D721Med (cell line): ENCODE data around the gene COMMD4.
"Not testable (repeated sequence)": the region's sequence is repeated elsewhere in the genome, so short reads cannot be mapped to it uniquely, and the experiment has no call there.

ENCODE experiments used
- DNase-seq: peaks from one replicate; pipeline ENCODE4 v3.0.0; 2011; ENCODE audit warnings: low spot score; ENCODE audit not compliant: insufficient read length
- FAIRE-seq: peaks from 2 replicates; lab custom pipeline; 2011; peaks lifted over from hg19 to GRCh38; lab: Jason Lieb, UNC
- TF ChIP-seq, protein P1 (sequence below): IDR thresholded peaks from 2 replicates; pipeline ENCODE4 v1.5.1; 2012; ENCODE audit warnings: mild to moderate bottlenecking, control low read depth; ENCODE audit not compliant: insufficient read depth; ENCODE audit errors: missing control alignments

Gene COMMD4

DNA sequence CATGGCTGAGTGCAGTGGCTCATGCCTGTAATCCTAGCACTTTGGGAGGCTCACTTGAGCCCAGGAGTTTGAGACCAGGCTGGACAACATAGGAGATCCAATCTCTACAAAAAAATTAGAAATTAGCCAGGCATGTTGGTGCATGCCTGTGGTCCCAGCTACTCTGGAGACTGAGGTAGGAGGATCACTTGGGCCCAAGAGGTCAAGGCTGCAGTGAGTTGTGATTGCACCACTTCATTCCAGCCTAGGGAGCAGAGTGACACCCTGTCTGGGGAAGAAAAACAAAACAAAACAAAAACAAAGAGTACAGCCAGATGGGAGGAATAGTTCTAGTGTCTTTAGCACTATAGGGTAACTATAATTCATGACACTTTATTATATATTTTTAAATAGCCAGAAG is 26.2 kb upstream of the COMMD4 start:
- TF ChIP-seq, protein P1, sequence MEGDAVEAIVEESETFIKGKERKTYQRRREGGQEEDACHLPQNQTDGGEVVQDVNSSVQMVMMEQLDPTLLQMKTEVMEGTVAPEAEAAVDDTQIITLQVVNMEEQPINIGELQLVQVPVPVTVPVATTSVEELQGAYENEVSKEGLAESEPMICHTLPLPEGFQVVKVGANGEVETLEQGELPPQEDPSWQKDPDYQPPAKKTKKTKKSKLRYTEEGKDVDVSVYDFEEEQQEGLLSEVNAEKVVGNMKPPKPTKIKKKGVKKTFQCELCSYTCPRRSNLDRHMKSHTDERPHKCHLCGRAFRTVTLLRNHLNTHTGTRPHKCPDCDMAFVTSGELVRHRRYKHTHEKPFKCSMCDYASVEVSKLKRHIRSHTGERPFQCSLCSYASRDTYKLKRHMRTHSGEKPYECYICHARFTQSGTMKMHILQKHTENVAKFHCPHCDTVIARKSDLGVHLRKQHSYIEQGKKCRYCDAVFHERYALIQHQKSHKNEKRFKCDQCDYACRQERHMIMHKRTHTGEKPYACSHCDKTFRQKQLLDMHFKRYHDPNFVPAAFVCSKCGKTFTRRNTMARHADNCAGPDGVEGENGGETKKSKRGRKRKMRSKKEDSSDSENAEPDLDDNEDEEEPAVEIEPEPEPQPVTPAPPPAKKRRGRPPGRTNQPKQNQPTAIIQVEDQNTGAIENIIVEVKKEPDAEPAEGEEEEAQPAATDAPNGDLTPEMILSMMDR: no peak
- DNase-seq (no peak), FAIRE-seq (no peak)

DNA sequence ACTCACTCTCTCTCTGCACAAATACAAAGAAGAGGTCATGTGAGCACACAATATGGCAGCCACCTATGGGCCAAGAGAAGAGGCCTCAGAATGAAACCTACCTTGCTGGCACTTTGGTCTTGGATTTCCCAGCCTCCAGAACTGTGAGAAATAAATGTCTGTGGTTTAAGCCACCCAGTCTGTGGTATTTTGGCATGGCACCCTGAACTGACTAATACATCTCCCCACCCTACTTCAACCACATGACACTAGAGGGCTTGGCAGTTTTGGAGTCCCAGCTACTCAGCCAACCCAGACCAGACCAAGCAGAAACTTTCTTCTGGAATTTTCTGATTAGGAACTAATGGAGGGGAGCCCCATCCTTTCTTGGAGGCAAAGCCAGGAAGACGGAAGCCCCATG is 23.3 kb upstream of the COMMD4 start:
- DNase-seq, FAIRE-seq: not testable (repeated sequence)

DNA sequence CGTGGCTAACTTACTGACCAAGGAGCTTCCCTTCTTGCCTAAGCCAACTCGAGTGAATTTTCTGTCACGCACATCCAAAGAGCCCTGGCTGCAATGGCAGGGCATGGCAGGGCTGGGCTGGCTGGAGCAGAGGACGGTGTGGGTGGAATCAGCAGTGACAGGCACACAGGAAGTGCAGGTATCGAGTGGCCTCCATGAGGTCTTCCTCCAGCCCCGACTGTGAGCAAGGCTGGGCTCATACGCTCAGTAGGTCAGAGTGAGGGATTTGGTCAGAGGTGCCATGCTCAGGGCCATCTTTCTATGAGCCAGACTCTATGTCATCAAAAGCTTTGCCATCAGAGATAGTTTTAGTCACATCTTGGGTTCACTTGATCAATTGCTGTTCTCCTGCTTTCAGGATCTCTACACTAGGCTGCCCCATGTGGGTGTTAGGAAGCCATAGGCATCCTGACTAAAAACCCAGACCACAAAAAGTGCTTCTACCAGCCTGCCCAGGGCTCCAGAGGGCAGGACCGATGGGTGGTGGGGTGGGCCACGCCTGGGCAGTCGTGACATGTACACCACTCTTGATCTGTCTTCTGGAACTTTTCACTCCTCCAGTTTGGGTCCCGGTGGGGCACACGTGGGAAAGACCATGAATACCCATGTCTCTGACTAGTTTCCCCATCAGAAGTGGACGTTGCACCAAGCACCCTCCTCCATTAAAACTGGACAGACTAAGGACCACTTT is 22.6 kb upstream of the COMMD4 start:
- no peak for FAIRE-seq
- TF ChIP-seq, protein P1: no peak
- DNase-seq: no peak

DNA sequence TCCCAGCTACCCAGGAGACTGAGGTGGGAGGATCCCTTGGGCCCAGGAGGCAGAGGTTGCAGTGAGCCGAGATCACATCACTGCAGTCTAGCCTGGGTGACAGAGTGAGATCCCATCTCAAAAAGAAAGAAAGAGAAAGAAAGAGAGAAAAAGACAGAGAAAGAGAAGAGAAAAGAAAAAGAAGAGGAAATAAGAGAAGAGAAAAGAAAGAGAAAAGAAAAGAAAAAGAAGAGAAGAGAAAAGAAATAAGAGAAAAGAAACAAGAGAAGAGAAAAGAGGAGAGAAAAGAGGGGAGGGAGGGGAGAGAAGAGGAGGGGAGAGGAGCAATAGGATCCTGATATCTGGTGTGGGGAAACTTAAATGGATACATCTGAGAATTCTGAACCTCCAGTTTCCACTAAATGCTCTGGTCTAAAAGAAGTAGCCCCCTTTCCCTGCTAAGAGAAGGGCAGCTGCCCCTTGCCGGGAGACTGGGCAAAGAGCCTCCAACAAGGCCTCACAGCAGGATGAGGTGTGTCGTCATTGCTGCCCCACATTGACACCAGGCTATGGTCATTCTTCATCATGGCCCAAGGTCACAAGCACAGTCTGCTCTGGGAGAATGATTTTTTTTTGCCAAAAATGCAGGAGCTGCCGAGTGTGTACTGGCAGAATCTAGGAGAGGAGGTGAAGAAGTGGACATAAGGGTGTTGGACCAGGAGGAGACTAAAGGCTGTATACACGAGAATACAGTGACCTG is 21.1 kb upstream of the COMMD4 start:
- TF ChIP-seq, protein P1: no peak
- no peak for FAIRE-seq
- DNase-seq: no peak

DNA sequence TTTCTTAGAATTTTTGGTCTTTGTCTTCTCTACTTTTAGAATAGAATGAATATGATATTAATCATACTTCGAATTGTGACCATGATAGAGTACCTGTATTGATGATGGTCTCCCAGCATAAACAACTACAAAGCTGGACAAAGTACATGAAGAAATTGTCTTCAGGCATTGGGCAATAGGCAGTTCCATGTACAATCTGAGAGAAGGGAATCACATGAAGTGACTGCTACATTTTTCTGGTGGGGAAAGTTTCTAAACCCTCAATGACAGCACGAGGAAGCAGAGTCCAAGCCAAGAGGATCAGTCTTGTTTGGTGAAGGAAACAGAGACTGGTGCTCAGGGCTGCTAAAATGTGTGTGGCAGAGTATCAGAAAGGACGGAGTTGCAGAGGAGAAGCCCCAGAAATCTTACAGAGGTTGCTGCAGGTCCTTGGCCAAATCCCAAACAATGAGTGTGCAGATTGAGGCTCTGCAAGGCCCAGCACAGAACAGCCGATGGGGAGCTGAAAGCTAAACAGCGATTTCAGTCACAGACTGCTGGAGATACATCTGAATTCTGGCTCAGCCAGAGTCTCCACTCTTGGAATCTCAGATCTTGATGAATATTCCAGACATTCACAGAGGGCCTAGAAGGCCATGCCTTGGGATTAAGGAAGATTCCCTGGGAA is 16.5 kb upstream of the COMMD4 start:
- DNase-seq, FAIRE-seq: not testable (repeated sequence)

DNA sequence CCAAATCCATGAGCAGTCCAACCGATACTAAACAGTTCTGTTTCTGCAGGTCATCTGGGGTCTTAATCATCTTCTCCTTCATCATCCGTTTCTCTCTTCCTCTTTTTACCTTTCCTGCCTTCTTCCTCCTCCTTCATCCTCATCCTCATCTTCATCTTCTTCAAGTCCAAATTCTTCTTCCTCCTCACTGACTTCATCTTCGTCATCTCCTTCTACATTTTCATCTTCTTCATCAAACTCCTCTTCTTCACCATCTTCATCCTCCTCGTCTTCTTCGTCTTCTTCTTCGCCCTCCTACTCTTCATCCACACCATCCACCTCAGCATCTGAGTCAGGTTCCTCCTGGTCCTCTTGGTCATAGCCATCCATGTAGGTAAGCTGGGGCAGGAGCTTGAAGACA is 14.2 kb upstream of the COMMD4 start:
- TF ChIP-seq, protein P1: no peak
- FAIRE-seq (no peak), DNase-seq (no peak)

DNA sequence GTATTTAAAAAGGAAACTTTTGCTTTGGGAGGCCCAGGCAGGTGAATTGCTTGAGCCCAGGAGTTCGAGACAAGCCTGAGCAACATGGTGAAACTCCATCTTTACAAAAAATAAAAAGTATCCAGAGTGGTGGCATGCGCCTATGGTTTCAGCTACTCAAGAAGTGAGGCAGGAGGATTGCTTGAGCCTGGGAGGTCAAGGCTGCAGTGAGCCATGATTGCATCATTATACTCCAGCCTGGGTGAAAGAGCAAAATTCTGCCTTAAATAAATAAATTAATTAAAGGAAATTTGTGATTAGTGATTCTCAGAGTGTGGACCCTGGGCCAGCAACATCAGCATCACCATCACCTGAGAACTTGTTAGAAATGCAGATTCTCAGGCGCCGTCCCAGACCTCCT is 9.9 kb upstream of the COMMD4 start:
- TF ChIP-seq, protein P1: no peak
- FAIRE-seq (no peak), DNase-seq (no peak)

DNA sequence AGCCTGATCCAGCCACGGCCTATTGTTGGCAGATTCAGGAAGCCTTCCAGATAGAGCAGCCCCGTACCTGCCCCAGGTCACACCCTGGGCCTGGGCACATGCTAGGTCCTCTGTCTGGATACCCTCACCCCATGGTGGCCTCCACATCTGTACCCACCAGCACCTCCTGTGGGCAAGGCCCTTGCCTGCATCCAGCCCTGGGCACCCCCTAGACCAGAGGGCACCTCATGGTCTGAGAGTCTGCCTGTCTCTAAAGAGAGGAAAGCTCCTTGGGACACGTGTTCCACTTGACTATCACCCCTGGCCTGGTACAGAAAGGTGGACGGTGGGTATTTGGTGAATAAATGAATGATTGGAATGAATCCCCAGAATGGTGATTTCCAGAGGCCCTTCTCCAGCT is 8.9 kb upstream of the COMMD4 start:
- TF ChIP-seq, protein P1: no peak
- FAIRE-seq (no peak), DNase-seq (no peak)
